AG04449 (cell line): ENCODE results near the gene AJM1.
"Not testable (repeated sequence)": the region's sequence is repeated elsewhere in the genome, so short reads cannot be mapped to it uniquely, and the experiment has no call there.

Source experiments
- CTCF ChIA-PET: fragments of 350-600 bp; formaldehyde crosslinking; extraction: SDS; loops from one replicate; lab custom pipeline; 2021; ENCODE audit warnings: antibody characterized with exemption; lab: Yijun Ruan, JAX
- POLR2A ChIA-PET: fragments of 400-600, 350-600 bp; formaldehyde crosslinking; extraction: SDS; loops from one replicate; lab custom pipeline; 2020; ENCODE audit warnings: antibody characterized with exemption, inconsistent platforms; lab: Yijun Ruan, JAX
- DNase-seq: peaks from one replicate; pipeline ENCODE4 v3.0.0-alpha.2; 2010; ENCODE audit warnings: low read depth, low spot score
- H3K4me3 ChIP-seq: 2 replicates; pipeline ENCODE4 v1.5.1; 2011; ENCODE audit warnings: low read depth, mild to moderate bottlenecking, control low read depth, low read length
- TF ChIP-seq, protein P1 (sequence below): IDR thresholded peaks from one replicate; pipeline ENCODE4 v1.5.1; 2011; ENCODE audit warnings: mild to moderate bottlenecking, moderate library complexity, low read length, control low read depth, inconsistent platforms; ENCODE audit not compliant: insufficient read depth; ENCODE audit errors: missing control alignments

Gene AJM1

GRCh38 chr9:136835932-136836904, 6.1 kb upstream of the AJM1 start:
- CTCF ChIA-PET: interaction anchor here (1.2 to 1.3 kb wide), 3 partner anchors 17 to 193 kb away, joined by 3 to 4 read pairs (median 4); no protein-coding TSS in a partner anchor
- H3K4me3 ChIP-seq: no peak overlapping the region
- TF ChIP-seq, protein P1, sequence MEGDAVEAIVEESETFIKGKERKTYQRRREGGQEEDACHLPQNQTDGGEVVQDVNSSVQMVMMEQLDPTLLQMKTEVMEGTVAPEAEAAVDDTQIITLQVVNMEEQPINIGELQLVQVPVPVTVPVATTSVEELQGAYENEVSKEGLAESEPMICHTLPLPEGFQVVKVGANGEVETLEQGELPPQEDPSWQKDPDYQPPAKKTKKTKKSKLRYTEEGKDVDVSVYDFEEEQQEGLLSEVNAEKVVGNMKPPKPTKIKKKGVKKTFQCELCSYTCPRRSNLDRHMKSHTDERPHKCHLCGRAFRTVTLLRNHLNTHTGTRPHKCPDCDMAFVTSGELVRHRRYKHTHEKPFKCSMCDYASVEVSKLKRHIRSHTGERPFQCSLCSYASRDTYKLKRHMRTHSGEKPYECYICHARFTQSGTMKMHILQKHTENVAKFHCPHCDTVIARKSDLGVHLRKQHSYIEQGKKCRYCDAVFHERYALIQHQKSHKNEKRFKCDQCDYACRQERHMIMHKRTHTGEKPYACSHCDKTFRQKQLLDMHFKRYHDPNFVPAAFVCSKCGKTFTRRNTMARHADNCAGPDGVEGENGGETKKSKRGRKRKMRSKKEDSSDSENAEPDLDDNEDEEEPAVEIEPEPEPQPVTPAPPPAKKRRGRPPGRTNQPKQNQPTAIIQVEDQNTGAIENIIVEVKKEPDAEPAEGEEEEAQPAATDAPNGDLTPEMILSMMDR: no peak
- DNase-seq: no peak
- POLR2A ChIA-PET: interaction anchor here (1.2 kb wide), 1 partner anchor 28 kb away, joined by 4 read pairs; the partner anchor contains the start of gene RABL6

- CTCF ChIA-PET: no interaction called here
- no peak overlapping the region for H3K4me3 ChIP-seq
- no peak for DNase-seq
- POLR2A ChIA-PET: interaction anchor here (1.8 kb wide), 1 partner anchor 10 kb away, joined by 6 read pairs; no protein-coding TSS in a partner anchor
- TF ChIP-seq, protein P1: no peak
Measured at GRCh38 chr9:136837146-136837855, 5.0 kb upstream of the AJM1 start.

- CTCF ChIA-PET, DNase-seq, H3K4me3 ChIP-seq: not testable (repeated sequence)
- POLR2A ChIA-PET: interaction anchor here (1.8 kb wide), 1 partner anchor 9 kb away, joined by 6 read pairs; no protein-coding TSS in a partner anchor
Measured at GRCh38 chr9:136837856-136838277, 4.4 kb upstream of the AJM1 start.

DNA sequence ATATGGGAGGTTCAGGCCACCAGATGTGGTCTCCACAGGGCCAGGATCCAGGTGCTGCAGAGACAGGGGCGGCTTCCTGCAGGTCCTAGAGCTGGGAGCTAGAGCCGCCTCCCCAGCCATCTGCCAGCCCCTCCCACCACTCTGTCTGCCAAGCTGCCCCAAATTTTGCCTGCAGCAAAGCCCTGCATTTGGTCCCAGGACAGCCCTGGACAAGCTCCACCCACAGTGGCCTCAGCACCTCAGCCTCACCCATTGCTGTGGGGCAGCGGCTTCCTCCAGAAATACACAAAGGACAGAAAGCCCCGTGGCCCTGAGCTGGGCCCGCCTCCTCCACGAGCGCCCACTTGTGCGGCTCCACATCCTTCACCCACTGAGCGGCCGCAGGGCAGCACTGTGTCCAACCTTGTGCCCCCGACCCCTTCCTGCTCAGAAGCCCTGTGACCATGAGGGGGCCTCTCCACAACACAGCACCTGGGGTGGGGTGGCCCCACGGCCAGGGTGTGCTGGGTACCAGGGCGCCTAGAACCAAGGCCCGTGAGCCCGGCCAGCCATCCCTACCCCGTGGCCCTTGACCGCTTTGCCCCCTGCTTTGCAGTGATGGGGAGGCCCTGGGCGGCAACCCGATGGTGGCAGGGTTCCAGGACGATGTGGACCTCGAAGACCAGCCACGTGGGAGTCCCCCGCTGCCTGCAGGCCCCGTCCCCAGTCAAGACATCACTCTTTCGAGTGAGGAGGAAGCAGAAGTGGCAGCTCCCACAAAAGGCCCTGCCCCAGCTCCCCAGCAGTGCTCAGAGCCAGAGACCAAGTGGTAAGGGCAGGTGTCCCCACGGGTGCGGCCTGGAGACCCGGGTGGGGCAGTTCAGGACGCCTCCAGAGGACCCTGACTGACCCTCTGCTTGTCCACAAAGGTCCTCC, 3.7 kb upstream of the AJM1 start:
- no peak for DNase-seq
- TF ChIP-seq, protein P1: no peak
- POLR2A ChIA-PET: interaction anchor here (1.8 kb wide), 1 partner anchor 8 kb away, joined by 6 read pairs; no protein-coding TSS in a partner anchor
- H3K4me3 ChIP-seq: no peak overlapping the region
- CTCF ChIA-PET: no interaction called here

DNA sequence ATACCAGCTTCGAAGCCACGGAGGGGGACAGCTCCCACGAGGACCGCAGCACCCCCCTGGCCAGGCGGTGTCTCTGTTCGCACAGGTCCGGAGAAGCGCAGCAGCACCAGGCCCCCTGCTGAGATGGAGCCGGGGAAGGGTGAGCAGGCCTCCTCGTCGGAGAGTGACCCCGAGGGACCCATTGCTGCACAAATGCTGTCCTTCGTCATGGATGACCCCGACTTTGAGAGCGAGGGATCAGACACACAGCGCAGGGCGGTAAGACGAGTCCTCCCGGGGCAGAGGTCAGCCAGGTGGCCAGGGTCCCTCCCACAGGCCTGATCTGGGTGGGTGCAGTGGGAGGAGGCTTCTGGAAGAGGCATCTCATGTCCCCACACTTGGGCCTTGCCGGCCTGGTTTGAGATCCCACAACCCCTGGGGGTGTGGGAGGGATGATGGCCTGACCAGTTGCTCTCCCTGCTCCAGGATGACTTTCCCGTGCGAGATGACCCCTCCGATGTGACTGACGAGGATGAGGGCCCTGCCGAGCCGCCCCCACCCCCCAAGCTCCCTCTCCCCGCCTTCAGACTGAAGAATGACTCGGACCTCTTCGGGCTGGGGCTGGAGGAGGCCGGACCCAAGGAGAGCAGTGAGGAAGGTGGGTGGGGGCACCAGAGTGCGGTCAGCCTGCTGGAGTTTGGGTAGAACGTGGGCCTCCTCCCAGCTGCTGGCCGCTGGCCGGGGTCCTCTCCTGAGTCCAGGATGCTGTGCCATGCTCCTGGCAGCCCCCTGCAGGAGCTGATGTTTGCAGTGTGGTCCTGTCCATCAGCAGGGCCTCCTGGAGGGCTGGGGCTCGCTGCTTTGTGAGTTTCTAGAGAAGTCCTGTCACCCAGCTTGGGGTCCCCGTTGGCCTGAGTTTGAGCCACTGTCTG, 2.8 kb upstream of the AJM1 start:
- ChIA-PET CTCF (interaction anchor here (1.0 to 1.7 kb wide), 2 partner anchors 9 to 190 kb away, joined by 3 to 5 read pairs; no protein-coding TSS in a partner anchor), POLR2A (no interaction called here)
- no peak for DNase-seq
- TF ChIP-seq, protein P1: no peak
- H3K4me3 ChIP-seq: no peak overlapping the region
